HepG2 (cell line): ENCODE data around the gene TTC39C. TPM values are rescaled to one million over a fixed set of nuclear protein-coding genes. Genes with fewer than 3 reads are reported as not detected.
A peak's percentile ranks its signal among the peaks of the same experiment; 100 is the strongest.

Source experiments
- ARID5B ChIP-seq: IDR thresholded peaks from 2 replicates; pipeline ENCODE4 v1.4.0; 2020; ENCODE audit warnings: mild to moderate bottlenecking, missing genetic modification reagents
- ARNT ChIP-seq: fragments of 450-650 bp; IDR thresholded peaks from 2 replicates; pipeline ENCODE4 v1.6.1; 2017
- BRCA1 ChIP-seq: sonication (generic); formaldehyde crosslinking; IDR thresholded peaks from 2 replicates; pipeline ENCODE4 v1.4.0; 2020; ENCODE audit warnings: missing genetic modification reagents
- DZIP1 ChIP-seq: sonication (generic); formaldehyde crosslinking; IDR thresholded peaks from 2 replicates; pipeline ENCODE4 v1.5.0; 2020; ENCODE audit warnings: mild to moderate bottlenecking, missing genetic modification reagents
- GABPA ChIP-seq, 2 experiments: IDR thresholded peaks; 2 replicates each; pipeline ENCODE4 v1.6.1; 2011 to 2016; ENCODE audit warnings: low read depth in 2 of 2, low read length in 1 of 2, missing biosample characterization in 1 of 2, missing genetic modification characterization in 1 of 2
- HNF4A ChIP-seq: sonication (generic); formaldehyde crosslinking; IDR thresholded peaks from 2 replicates; pipeline ENCODE4 v1.4.0; 2020; ENCODE audit warnings: missing genetic modification reagents
- HNRNPL ChIP-seq: fragments of 200-400 bp; formaldehyde crosslinking; IDR thresholded peaks from 2 replicates; pipeline ENCODE4 v1.6.1; 2017; ENCODE audit warnings: mild to moderate bottlenecking, low read depth, low read length
- IRX3 ChIP-seq: sonication (generic); formaldehyde crosslinking; IDR thresholded peaks from 2 replicates; pipeline ENCODE4 v1.8.1; 2023; ENCODE audit warnings: mild to moderate bottlenecking, low read depth, missing genetic modification reagents, borderline replicate concordance
- MAZ ChIP-seq, 2 experiments: sonication (generic) in 1 of 2; formaldehyde crosslinking in 1 of 2; IDR thresholded peaks; 2 replicates each; pipeline versions ENCODE4 v1.5.0 to v1.6.1; 2012 to 2020; ENCODE audit warnings: low read depth in 2 of 2, mild to moderate bottlenecking in 2 of 2, borderline replicate concordance in 1 of 2, improper control_type of control experiment in 1 of 2, low read length in 1 of 2, missing genetic modification reagents in 1 of 2, moderate library complexity in 1 of 2
- PCBP2 ChIP-seq: fragments of 200-400 bp; formaldehyde crosslinking; optimal IDR thresholded peaks from 2 replicates; pipeline ENCODE3; 2018; ENCODE audit warnings: low read length, low read depth; ENCODE audit not compliant: poor library complexity, severe bottlenecking
- PHF21A ChIP-seq: sonication (generic); formaldehyde crosslinking; IDR thresholded peaks from 2 replicates; pipeline ENCODE4 v1.5.0; 2020; ENCODE audit warnings: mild to moderate bottlenecking, missing genetic modification reagents
- SKI ChIP-seq: fragments of 450-650 bp; IDR thresholded peaks from one replicate; pipeline ENCODE4 v1.6.1; 2018; ENCODE audit warnings: mild to moderate bottlenecking; ENCODE audit not compliant: partially characterized antibody
- SMARCE1 ChIP-seq: fragments of 450-650 bp; IDR thresholded peaks from 2 replicates; pipeline ENCODE4 v1.6.1; 2017; ENCODE audit warnings: borderline replicate concordance
- TP53 ChIP-seq: sonication (generic); formaldehyde crosslinking; conservative IDR thresholded peaks from 2 replicates; pipeline ENCODE4 v1.4.0; 2020; ENCODE audit warnings: missing genetic modification reagents
- ZFYVE20 ChIP-seq: sonication (generic); formaldehyde crosslinking; IDR thresholded peaks from 2 replicates; pipeline ENCODE4 v1.8.0; 2023; ENCODE audit warnings: low read depth, mild to moderate bottlenecking, moderate library complexity, missing genetic modification reagents, borderline replicate concordance
- ZNF121 ChIP-seq: sonication (generic); formaldehyde crosslinking; IDR thresholded peaks from 2 replicates; pipeline ENCODE4 v1.5.0; 2020; ENCODE audit warnings: mild to moderate bottlenecking, missing genetic modification reagents
- ZNF235 ChIP-seq: sonication (generic); formaldehyde crosslinking; IDR thresholded peaks from 2 replicates; pipeline ENCODE4 v1.8.1; 2023; ENCODE audit warnings: mild to moderate bottlenecking, missing genetic modification reagents, borderline replicate concordance
- ZNF281 ChIP-seq: sonication (generic); formaldehyde crosslinking; IDR thresholded peaks from 2 replicates; pipeline ENCODE4 v1.4.0; 2020; ENCODE audit warnings: missing genetic modification reagents, borderline replicate concordance
- ZNF33B ChIP-seq: sonication (generic); formaldehyde crosslinking; IDR thresholded peaks from 2 replicates; pipeline ENCODE4 v1.5.1; 2020; ENCODE audit warnings: mild to moderate bottlenecking, missing genetic modification reagents
- ZNF644 ChIP-seq: IDR thresholded peaks from 2 replicates; pipeline ENCODE4 v1.6.1; 2016; ENCODE audit warnings: low read depth
- polyA plus RNA-seq, 8 experiments: library from polyadenylated mRNA; depleted of rRNA in 3 of 8; stranded (reverse) in 7 of 8; unstranded in 1 of 8; fragments of >200 nt; fragmentation: Illumina TruSeq in 4 of 8; extraction: Trizol in 4 of 8; gene quantifications; 2 replicates each; pipeline versions ENCODE4 v1.2.1 to v1.2.3, GENCODE V29; 2011 to 2016; ENCODE audit warnings: low read depth in 4 of 8, missing spikeins in 1 of 8, mixed read lengths in 1 of 8; ENCODE audit not compliant: insufficient read depth in 1 of 8
- total RNA-seq, 5 experiments: library from RNA; depleted of rRNA; stranded (reverse); fragments of >200 nt; fragmentation: Illumina TruSeq; extraction: Trizol; gene quantifications; 2 replicates each; pipeline ENCODE4 v1.2.3, GENCODE V29; 2016; ENCODE audit warnings: low read depth in 1 of 5

Gene TTC39C
- total and polyA plus RNA-seq, 2 of the 13 experiments (the other 11 are each of a cell fraction or from before 2014, with no cell fraction given): 19.1 to 25.9 TPM

GRCh38 chr18:24033641-24034412 lies 19.3 kb downstream of the TTC39C start (continued):
- TF ChIP-seq ARID5B: peak; percentile 31; the same call in 1 of the 2 replicates
- no peak for TF ChIP-seq ZNF235
- TF ChIP-seq ZNF33B (CRISPR knock-in tag): no peak
- TF ChIP-seq ZNF281 (CRISPR knock-in tag): no peak
- TF ChIP-seq PCBP2: no peak
- no peak for TF ChIP-seq BRCA1 (CRISPR knock-in tag)
- TF ChIP-seq GABPA (IDR thresholded peaks at IDR 0.05; ENCODE audit: low read depth, low read length): no peak
- no peak for TF ChIP-seq GABPA (CRISPR knock-in tag; IDR thresholded peaks at IDR 0.05; ENCODE audit: low read depth)
- no peak for TF ChIP-seq HNRNPL
- TF ChIP-seq MAZ (IDR thresholded peaks at IDR 0.05; ENCODE audit: borderline replicate concordance, low read depth, low read length): no peak
- no peak for TF ChIP-seq MAZ (CRISPR knock-in tag; IDR thresholded peaks at IDR 0.05; ENCODE audit: low read depth)
- peak; percentile 32; the same call in 1 of the 2 replicates for TF ChIP-seq ZNF644 (CRISPR knock-in tag)
- TF ChIP-seq TP53 (CRISPR knock-in tag): no peak
- TF ChIP-seq DZIP1: no peak
- TF ChIP-seq ZNF121 (CRISPR knock-in tag): no peak
- TF ChIP-seq PHF21A (CRISPR knock-in tag): 0 out of 2 replicates have a peak, but pooled peaks have one; percentile 28
- no peak for TF ChIP-seq IRX3 (CRISPR knock-in tag)
- peak; percentile 59 for TF ChIP-seq HNF4A (CRISPR knock-in tag)
- TF ChIP-seq ARNT: no peak
- TF ChIP-seq ZFYVE20 (CRISPR knock-in tag): no peak
- TF ChIP-seq SMARCE1: no peak
- TF ChIP-seq SKI: peak; percentile 75
